Measurements from ENCODE around the gene NDST3. TPM values are rescaled to one million over a fixed set of nuclear protein-coding genes. Genes with fewer than 3 reads are reported as not detected.
"Not testable (repeated sequence)": the region's sequence is repeated elsewhere in the genome, so short reads cannot be mapped to it uniquely, and the experiment has no call there.

NDST3 gene
- total RNA-seq, 3 donors from 2014 or later = 0.09 to 0.26 (median 0.12) TPM

DNA sequence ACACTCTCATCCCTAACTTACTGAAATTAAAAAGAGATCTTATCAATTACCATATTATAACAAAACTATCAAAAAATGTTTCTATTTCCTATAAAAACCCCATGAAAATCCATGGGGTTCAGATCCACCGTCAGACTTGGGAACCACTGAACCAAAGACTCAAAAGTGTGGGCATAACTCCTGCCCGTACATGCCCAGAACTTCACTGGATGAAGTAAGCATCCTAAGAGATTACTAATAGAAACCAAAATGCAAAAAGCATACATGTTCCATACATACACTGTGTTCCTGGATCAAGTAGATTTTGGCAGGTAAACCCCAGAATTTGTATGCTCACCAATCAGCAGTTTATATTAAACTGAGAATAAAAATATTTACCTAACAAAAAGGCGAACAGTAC lies 252.4 kb downstream of the NDST3 start:
- TF ChIP-seq, protein P1, sequence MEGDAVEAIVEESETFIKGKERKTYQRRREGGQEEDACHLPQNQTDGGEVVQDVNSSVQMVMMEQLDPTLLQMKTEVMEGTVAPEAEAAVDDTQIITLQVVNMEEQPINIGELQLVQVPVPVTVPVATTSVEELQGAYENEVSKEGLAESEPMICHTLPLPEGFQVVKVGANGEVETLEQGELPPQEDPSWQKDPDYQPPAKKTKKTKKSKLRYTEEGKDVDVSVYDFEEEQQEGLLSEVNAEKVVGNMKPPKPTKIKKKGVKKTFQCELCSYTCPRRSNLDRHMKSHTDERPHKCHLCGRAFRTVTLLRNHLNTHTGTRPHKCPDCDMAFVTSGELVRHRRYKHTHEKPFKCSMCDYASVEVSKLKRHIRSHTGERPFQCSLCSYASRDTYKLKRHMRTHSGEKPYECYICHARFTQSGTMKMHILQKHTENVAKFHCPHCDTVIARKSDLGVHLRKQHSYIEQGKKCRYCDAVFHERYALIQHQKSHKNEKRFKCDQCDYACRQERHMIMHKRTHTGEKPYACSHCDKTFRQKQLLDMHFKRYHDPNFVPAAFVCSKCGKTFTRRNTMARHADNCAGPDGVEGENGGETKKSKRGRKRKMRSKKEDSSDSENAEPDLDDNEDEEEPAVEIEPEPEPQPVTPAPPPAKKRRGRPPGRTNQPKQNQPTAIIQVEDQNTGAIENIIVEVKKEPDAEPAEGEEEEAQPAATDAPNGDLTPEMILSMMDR (IDR thresholded peaks at IDR 0.05) = no peak
- H3K4me3 ChIP-seq = no peak overlapping the region
- DNase-seq (no peak), ATAC-seq (no peak)
- intact Hi-C loops (cut with DNase I, micrococcal nuclease) = no loop called here
- H3K9me3 ChIP-seq = no peaks in the 10 kb centered on the region
- H3K36me3 ChIP-seq (ENCODE audit: low read depth) = no peaks in the 10 kb centered on the region
- no peaks in the 10 kb centered on the region for H3K4me1 ChIP-seq (ENCODE audit: low read depth)

DNA sequence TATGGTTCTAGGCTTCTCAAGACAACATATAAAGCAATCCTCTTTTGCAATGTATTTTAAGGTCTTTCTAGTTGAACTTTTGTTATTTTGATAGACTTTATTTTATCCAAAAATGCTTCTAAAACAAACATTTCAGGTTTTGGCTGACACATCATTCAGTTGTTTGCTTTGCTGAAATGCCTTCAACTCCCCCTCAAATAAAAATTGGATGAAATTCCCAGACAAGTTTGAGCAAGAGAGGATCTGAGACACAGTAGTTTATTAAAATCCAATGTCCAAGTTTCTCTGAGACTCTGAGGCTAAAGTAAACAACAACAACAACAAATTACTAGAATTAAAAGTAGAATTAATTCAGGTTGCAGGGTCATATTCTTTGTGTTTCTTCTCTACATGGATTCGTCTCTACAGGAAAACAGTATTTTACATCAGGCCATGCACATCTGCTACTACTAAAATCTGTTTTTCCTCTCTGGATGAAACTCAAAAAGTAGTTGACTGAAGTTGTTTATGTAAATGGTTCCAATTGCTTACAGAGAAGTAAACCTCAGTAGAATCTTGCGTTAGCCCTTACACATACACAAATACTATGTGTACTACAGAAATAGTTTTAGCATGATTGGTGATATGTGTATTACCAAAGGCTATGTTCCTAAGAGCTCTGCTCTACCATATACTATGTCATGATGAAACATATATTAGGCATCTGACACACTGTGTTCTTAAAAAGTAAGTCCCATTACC lies 253.6 kb downstream of the NDST3 start:
- Histone ChIP-seq H3K4me1 (ENCODE audit: low read depth) (no peaks in the 10 kb centered on the region), H3K9me3 (no peaks in the 10 kb centered on the region), H3K36me3 (ENCODE audit: low read depth) (no peaks in the 10 kb centered on the region), H3K4me3 (no peak overlapping the region)
- DNase-seq (no peak), ATAC-seq (no peak)
- intact Hi-C loops (cut with DNase I, micrococcal nuclease) = no loop called here
- TF ChIP-seq, protein P1 (IDR thresholded peaks at IDR 0.05) = no peak

DNA sequence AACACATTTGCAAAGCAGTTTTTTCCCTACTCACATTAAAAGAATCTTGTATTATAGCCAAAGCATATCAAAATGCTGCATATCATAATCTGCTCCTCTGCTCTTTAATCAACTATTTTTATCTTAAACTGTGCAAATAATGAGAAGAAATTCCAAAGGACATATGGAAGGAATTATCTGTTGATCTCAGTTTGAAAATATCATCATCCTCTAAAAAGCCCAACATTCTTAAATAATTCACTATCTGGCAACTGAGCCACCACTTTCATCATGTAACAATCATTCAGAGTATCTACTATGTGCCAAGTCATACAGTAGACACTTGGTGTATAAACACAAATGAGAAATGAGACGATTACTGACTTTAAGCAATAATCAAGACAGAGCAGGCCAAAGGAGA lies 255.5 kb downstream of the NDST3 start:
- H3K4me1 ChIP-seq (ENCODE audit: low read depth) = no peaks in the 10 kb centered on the region
- TF ChIP-seq, protein P1 (IDR thresholded peaks at IDR 0.05) = no peak
- H3K9me3 ChIP-seq = no peaks in the 10 kb centered on the region
- intact Hi-C loops (cut with DNase I, micrococcal nuclease) = no loop called here
- H3K4me3 ChIP-seq = no peak overlapping the region
- DNase-seq = no peak
- no peak for ATAC-seq
- no peaks in the 10 kb centered on the region for H3K36me3 ChIP-seq (ENCODE audit: low read depth)

DNA sequence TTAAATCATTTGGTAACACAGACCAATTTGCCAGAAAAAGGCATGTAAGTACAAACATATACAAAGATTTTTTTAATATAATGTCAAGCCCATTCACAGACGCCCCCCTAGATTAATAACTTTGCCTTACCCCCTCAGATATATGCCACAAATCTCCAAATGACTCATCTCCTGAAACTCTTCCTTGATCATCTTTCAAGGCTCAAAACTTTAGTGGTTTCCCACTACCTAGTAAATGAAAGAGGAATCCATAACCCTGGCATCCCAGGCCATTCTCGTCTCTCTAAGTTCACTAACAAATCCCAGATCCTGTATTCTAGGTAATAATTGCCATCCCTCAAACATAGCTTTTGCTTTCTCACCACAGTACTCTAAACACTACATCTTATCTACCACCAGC lies 256.7 kb downstream of the NDST3 start:
- DNase-seq = no peak
- Histone ChIP-seq H3K4me1 (ENCODE audit: low read depth) (no peaks in the 10 kb centered on the region), H3K36me3 (ENCODE audit: low read depth) (no peaks in the 10 kb centered on the region), H3K4me3 (no peak overlapping the region), H3K9me3 (no peaks in the 10 kb centered on the region)
- intact Hi-C loops (cut with DNase I, micrococcal nuclease) = no loop called here
- TF ChIP-seq, protein P1 (IDR thresholded peaks at IDR 0.05) = no peak
- no peak for ATAC-seq

DNA sequence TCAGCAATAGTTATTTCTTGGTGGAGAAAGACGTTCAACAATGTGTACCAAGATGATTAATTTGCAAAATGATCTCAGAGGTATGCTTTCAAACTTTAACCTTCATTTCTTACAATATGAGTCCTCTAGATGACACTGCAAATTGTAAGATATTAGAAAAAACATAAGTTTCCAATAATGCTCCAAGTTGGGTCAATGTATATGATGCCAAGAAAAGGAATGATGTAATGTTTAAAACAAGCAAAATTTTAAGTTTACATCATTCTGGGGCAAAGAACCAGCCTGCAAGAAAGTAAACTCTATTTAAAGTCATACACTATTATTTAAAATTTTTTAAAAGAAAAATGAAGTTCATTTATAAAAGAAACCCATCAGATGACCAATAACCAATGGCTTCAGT lies 262.4 kb downstream of the NDST3 start:
- DNase-seq (no peak), ATAC-seq (no peak)
- intact Hi-C loops (cut with DNase I, micrococcal nuclease) = no loop called here
- TF ChIP-seq, protein P1 (IDR thresholded peaks at IDR 0.05) = no peak
- H3K4me3 ChIP-seq = no peak overlapping the region
- H3K9me3 ChIP-seq = no peaks in the 10 kb centered on the region
- H3K4me1 ChIP-seq (ENCODE audit: low read depth) = peaks cover 6% of the 10 kb centered on the region
- no peaks in the 10 kb centered on the region for H3K36me3 ChIP-seq (ENCODE audit: low read depth)

DNA sequence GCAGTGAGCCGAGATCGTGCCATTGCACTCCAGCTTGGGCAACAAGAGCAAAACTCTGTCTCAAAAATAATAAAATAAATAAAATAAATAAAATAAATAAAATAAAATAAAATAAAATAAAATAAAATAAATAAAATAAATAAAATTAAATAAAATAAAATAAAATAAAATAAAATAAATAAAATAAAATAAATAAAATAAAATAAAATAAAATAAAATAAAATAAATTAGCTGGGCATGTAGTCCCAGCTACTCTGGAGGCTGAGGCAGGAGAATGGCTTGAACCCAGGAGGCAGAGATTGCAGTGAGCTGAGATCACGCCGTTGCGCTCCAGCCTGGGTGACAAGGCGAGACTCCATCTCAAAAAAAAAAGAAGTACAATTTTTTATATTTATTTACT lies 265.3 kb downstream of the NDST3 start:
- intact Hi-C loops (cut with DNase I, micrococcal nuclease); DNase-seq: not testable (repeated sequence)

More for the DNA sequence above, 265.3 kb downstream of the NDST3 start:
- not testable (repeated sequence) for ATAC-seq; H3K4me1 ChIP-seq (ENCODE audit: low read depth); H3K4me3 ChIP-seq; H3K9me3 ChIP-seq; H3K36me3 ChIP-seq (ENCODE audit: low read depth)

Data from mucosa of descending colon (tissue), 3 donors.